Testis (tissue), 3 donors: ENCODE results near the gene HEATR5A. TPM values are rescaled to one million over a fixed set of nuclear protein-coding genes. Genes with fewer than 3 reads are reported as not detected.
"Not testable (repeated sequence)": the region's sequence is repeated elsewhere in the genome, so short reads cannot be mapped to it uniquely, and the experiment has no call there.

Experiments used
- DNase-seq: peaks from one replicate; pipeline ENCODE4 v3.0.0-alpha.2; 2019
- H3K27ac ChIP-seq, 2 donors: fragments of 200-600 bp; sonication (generic); one replicate each; pipeline ENCODE4 v1.5.1; 2019
- H3K27me3 ChIP-seq: fragments of 200-600 bp; sonication (generic); one replicate; pipeline ENCODE4 v1.5.1; 2019
- H3K36me3 ChIP-seq: fragments of 200-600 bp; sonication (generic); one replicate; pipeline ENCODE4 v1.5.1; 2017; ENCODE audit warnings: low read depth; ENCODE audit errors: missing control alignments
- H3K4me1 ChIP-seq: fragments of 200-600 bp; sonication (generic); one replicate; pipeline ENCODE4 v1.5.1; 2019
- H3K4me3 ChIP-seq, 2 donors: fragments of 200-600 bp; sonication (generic); one replicate each; pipeline ENCODE4 v1.5.1; 2017 to 2019
- H3K9me3 ChIP-seq: fragments of 200-600 bp; sonication (generic); one replicate; pipeline ENCODE4 v1.5.1; 2017
- POLR2A ChIP-seq: fragments of 450-650 bp; IDR thresholded peaks from one replicate; pipeline ENCODE4 v1.6.1; 2017; ENCODE audit warnings: antibody characterized with exemption, mild to moderate bottlenecking, moderate library complexity
- WGBS, 2 donors: methylation state at CpG; one replicate each; pipeline ENCODE4 v1.1.5; 2018; 5-methylcytosine and 5-hydroxymethylcytosine counted together
- intact Hi-C: fragments of 100-400 bp; cut with DNase I; formaldehyde crosslinking; loops from one replicate; pipeline ENCODE4 v1.15.1; 2023; ENCODE audit warnings: low total_unique reads
- polyA plus RNA-seq: library from polyadenylated mRNA; stranded (reverse); fragments of 350-450 nt; fragmentation: Illumina TruSeq; extraction: RNeasy Lipid Tissue Mini Kit (QIAGEN cat#74804); gene quantifications from one replicate; pipeline ENCODE4 v1.2.3, GENCODE V29; 2014; ENCODE audit warnings: low read depth, low replicate concordance; ENCODE audit not compliant: insufficient read depth
- small RNA-seq, 2 donors: library from RNA; depleted of rRNA; stranded (forward); fragments of <200 nt; gene quantifications; one replicate each; pipeline ENCODE3, GENCODE V24; 2016
- total RNA-seq, 2 donors: library from RNA; depleted of rRNA; stranded (reverse); fragments of >200 nt; gene quantifications; one replicate each; pipeline ENCODE4 v1.2.3, GENCODE V29; 2016
- TF ChIP-seq, protein P1 (sequence below), 3 experiments: fragments of 450-650 bp in 2 of 3; fragments of 200-600 bp in 1 of 3; sonication (generic) in 1 of 3; IDR thresholded peaks; one replicate each; pipeline ENCODE4 v1.5.1; 2016 to 2019; ENCODE audit warnings: antibody characterized with exemption in 3 of 3, mild to moderate bottlenecking in 2 of 3, moderate library complexity in 1 of 3

Gene HEATR5A
- total and polyA plus RNA-seq, 3 donors from 2014 or later = 19.6 to 39.8 (median 33.0) TPM

DNA sequence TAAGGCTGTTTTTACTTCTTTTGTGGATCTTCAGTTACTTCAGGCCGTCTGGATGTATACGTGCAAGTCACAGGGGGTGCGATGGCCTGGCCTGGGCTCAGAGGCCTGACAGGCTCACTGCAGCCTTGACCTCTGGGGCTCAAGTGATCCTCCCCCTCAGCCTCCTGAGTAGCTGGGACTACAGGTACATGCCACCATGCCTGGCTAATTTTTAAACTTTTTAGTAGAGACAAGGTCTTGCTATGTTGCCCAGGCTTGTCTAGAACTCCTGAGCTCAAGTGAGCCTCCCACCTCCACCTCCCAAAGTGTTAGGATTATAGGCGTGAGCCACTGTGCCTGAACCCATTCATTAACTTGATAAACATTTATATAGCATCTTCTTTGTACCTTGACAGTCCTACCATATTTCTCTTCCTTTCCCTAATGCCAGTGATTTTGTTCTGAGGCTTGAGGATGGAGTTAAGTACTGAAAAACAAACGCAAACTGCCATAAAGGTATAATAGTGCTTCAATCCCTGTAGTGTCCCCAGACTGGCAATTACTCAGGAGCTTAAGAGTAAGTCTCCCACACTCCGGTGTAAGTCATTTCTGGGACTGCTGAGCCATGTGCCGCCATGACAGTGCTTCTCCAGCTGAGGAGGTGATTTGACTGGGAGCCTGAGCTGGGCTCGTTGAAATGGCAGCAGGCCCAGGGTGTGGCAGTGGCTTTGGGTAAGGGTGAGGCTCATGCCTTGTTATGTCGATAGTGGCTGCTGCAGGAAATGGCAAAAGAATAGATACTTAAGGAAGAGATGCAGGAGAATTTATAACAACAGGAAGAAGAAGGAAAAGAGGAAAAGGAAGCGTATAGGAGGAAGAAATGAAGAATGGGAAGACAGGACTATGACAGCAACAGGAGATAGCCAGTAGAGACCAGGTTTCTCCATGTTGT lies 169.1 kb downstream of the HEATR5A start:
- 74 to 79% methylated on average over 7 to 9 of the region's 10 CpGs for WGBS, 2 donors
- Histone ChIP-seq H3K36me3 (no peaks in the 10 kb centered on the region), H3K4me1 (no peaks in the 10 kb centered on the region), H3K27ac (no peak overlapping the region), H3K4me3 (no peak overlapping the region), H3K9me3 (no peaks in the 10 kb centered on the region), H3K27me3 (no peaks in the 10 kb centered on the region)
- intact Hi-C loops = no loop called here
- DNase-seq = no peak
- TF ChIP-seq, protein P1, sequence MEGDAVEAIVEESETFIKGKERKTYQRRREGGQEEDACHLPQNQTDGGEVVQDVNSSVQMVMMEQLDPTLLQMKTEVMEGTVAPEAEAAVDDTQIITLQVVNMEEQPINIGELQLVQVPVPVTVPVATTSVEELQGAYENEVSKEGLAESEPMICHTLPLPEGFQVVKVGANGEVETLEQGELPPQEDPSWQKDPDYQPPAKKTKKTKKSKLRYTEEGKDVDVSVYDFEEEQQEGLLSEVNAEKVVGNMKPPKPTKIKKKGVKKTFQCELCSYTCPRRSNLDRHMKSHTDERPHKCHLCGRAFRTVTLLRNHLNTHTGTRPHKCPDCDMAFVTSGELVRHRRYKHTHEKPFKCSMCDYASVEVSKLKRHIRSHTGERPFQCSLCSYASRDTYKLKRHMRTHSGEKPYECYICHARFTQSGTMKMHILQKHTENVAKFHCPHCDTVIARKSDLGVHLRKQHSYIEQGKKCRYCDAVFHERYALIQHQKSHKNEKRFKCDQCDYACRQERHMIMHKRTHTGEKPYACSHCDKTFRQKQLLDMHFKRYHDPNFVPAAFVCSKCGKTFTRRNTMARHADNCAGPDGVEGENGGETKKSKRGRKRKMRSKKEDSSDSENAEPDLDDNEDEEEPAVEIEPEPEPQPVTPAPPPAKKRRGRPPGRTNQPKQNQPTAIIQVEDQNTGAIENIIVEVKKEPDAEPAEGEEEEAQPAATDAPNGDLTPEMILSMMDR (IDR thresholded peaks at IDR 0.05) = no peak
- no peak for TF ChIP-seq POLR2A

DNA sequence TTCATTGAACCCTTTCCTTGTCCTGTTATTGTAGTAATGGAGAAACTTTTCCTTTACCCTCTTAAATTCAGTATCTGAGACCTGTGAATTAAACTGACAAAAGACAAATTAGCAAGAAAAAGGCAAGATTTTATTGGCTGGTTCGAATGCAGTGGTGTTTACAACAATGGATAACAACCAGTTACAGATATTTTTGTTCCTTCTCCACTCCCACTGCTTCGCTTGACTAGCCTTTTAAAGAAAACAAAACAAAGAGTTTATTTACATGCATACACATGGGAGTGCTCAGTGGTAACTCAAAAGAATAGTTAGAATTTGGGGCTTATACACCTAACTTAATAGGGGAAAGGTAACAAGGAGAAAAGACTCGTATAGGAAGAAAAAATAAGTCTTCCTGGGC lies 175.7 kb downstream of the HEATR5A start:
- no peak for DNase-seq
- no peak overlapping the region for H3K27ac ChIP-seq
- H3K36me3 ChIP-seq = no peaks in the 10 kb centered on the region
- no peaks in the 10 kb centered on the region for H3K27me3 ChIP-seq
- H3K4me1 ChIP-seq = no peaks in the 10 kb centered on the region
- no peaks in the 10 kb centered on the region for H3K9me3 ChIP-seq
- no peak for TF ChIP-seq POLR2A
- TF ChIP-seq, protein P1 (IDR thresholded peaks at IDR 0.05) = no peak
- intact Hi-C loops = no loop called here
- no peak overlapping the region for H3K4me3 ChIP-seq
- WGBS, 2 donors = 58 to 72% methylated on average over 3 of the region's 3 CpGs

DNA sequence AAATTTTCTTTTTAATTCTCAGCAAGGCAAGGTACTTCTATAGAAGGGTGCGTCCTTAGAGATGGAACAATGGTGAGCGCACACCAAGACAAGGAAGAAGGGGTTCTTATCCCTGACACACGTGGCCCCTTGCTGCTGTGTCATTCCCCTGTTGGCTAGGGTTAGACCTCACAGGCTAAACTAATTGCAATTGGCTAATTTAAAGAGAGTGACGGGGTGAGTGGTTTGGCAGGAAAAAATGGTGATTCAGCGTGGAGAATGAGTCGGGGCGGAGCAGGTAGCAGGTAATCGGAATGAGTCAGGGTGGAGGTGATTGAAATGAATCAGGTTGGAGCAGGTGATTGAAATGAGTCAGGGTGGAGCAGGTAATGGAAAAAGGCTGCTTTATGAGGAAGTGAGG lies 176.5 kb downstream of the HEATR5A start:
- intact Hi-C loops = no loop called here
- 92% methylated on average over 8 of the region's 8 CpGs for WGBS, 2 donors
- H3K27me3 ChIP-seq = no peaks in the 10 kb centered on the region
- H3K36me3 ChIP-seq = no peaks in the 10 kb centered on the region
- H3K4me1 ChIP-seq = no peaks in the 10 kb centered on the region
- no peaks in the 10 kb centered on the region for H3K9me3 ChIP-seq
- no peak overlapping the region for H3K27ac ChIP-seq
- TF ChIP-seq, protein P1 (IDR thresholded peaks at IDR 0.05) = no peak
- TF ChIP-seq POLR2A = no peak
- H3K4me3 ChIP-seq = no peak overlapping the region
- DNase-seq = no peak

DNA sequence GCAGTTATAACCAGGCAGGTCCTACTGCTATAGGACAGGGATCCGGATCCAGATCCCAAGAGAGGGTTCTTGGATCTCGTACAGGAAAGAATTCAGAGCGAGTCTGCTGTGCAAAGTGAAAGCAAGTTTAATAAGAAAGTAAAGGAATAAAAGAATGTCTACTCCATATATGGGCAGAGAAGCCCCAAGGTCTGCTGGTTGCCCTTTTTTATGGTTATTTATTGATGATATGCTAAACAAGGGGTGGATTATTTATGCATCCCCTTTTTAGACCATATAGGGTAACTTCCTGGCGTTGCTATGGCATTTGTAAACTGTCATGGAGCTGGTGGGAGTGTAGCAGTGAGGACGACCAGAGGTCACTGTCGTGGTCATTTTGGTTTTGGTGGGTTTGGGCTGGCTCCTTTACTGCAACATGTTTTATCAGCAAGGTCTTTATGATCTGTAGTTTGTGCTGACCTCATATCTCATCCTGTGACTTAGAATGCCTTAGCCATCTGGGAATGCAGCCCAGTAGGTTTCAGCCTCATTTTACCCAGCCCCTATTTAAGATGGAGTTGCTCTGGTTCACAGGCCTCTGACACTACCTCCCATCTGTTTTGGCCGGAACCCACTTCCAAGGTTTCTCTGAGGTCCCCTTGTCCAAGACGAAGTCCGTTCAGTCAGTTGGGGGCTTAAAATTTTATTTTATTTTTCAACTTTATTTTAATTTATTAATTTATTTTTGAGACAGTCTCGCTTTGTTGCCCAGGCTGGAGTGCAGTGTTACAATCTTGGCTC lies 178.0 kb downstream of the HEATR5A start:
- H3K4me3 ChIP-seq, H3K27ac ChIP-seq, H3K36me3 ChIP-seq, DNase-seq, H3K27me3 ChIP-seq, H3K9me3 ChIP-seq, H3K4me1 ChIP-seq, intact Hi-C loops: not testable (repeated sequence)
- 76 to 78% methylated on average over 10 of the region's 10 CpGs for WGBS, 2 donors

Small RNA genes lying within 50 kb of the gene (small RNA-seq; reads per million reads assigned to genes)
- 0 reads per million in 2 donors for gene RF00019

Other genes with a start within 250 kb of the HEATR5A start
- 100 to 1,000 TPM; 232 to 235 TPM for gene HECTD1, start 212.8 kb downstream of the HEATR5A start, total RNA-seq
- gene HECTD1, start 212.8 kb downstream of the HEATR5A start, polyA plus RNA-seq = 124 TPM
- 10 to 100 TPM; 56.7 to 64.9 TPM for gene DTD2, start 37.0 kb upstream of the HEATR5A start, total RNA-seq
- gene DTD2, start 37.0 kb upstream of the HEATR5A start, polyA plus RNA-seq = 16.5 TPM
- under 1 TPM in 1 of 2 donors, not detected in 1; 0.24 TPM for gene GPR33, start 67.5 kb upstream of the HEATR5A start, total RNA-seq
- gene GPR33, start 67.5 kb upstream of the HEATR5A start, polyA plus RNA-seq = not detected
- gene NUBPL, start 140.9 kb upstream of the HEATR5A start, total RNA-seq = 10 to 100 TPM; 19.8 to 25.0 TPM
- 7.8 TPM for gene NUBPL, start 140.9 kb upstream of the HEATR5A start, polyA plus RNA-seq